GM12878 (cell line): ENCODE results near the gene CD53. TPM values are rescaled to one million over a fixed set of nuclear protein-coding genes. Genes with fewer than 3 reads are reported as not detected.

Experiments
- ATAC-seq: fragments of 200-7000 bp; cut with Tn5 transposase; 3 replicates; pipeline ENCODE4 v1.9.1; 2020; ENCODE audit warnings: mild to moderate bottlenecking, moderate library complexity
- BruUV-seq: library from RNA; stranded (reverse); fragments of 400-500 nt; replicated peaks from 2 replicates; lab custom pipeline; 2021; lab: Mats Ljungman, UMichigan
- CTCF ChIA-PET: fragments of 300-600 bp; sonication (Branson Sonifier 250); formaldehyde crosslinking; extraction: SDS; loops from one replicate; lab custom pipeline; 2021; ENCODE audit warnings: inconsistent platforms; lab: Yijun Ruan, JAX
- POLR2A ChIA-PET: fragments of 350-600 bp; formaldehyde crosslinking; extraction: SDS; loops from one replicate; lab custom pipeline; 2021; ENCODE audit warnings: inconsistent platforms; lab: Charles Lee
- RAD21 ChIA-PET: fragments of 300-600 bp; sonication (Branson Sonifier 250); formaldehyde crosslinking; loops from one replicate; lab custom pipeline; 2023; ENCODE audit warnings: antibody characterized with exemption; ENCODE audit not compliant: unreplicated experiment; lab: Charles Lee
- SMC1A ChIA-PET: fragments of 300-600 bp; sonication (Branson Sonifier 250); formaldehyde crosslinking; loops from one replicate; lab custom pipeline; 2023; ENCODE audit not compliant: unreplicated experiment, uncharacterized antibody; lab: Charles Lee
- DNase-seq: peaks from one replicate; pipeline ENCODE4 v3.0.0-alpha.2; 2011; ENCODE audit warnings: low read depth, low spot score
- FAIRE-seq: peaks from 3 replicates; lab custom pipeline; 2011; peaks lifted over from hg19 to GRCh38; lab: Jason Lieb, UNC
- H2AFZ ChIP-seq: 2 replicates; pipeline ENCODE4 v1.6.0; 2011; ENCODE audit warnings: low read depth, low read length, control low read depth; ENCODE audit not compliant: control insufficient read depth
- H3K27ac ChIP-seq: 2 replicates; pipeline ENCODE4 v1.5.1; 2011; ENCODE audit warnings: control low read depth; ENCODE audit not compliant: control insufficient read depth, insufficient read depth
- H3K27me3 ChIP-seq, 2 experiments: replicated peaks in 1 of 2; 2 replicates each; pipeline versions ENCODE4 v1.6.0 to v1.6.1; 2011; ENCODE audit warnings: low read length in 1 of 2; ENCODE audit not compliant: control insufficient read depth in 2 of 2, insufficient read depth in 2 of 2
- H3K36me3 ChIP-seq, 2 experiments: 2 replicates each; pipeline ENCODE4 v1.5.1; 2011; ENCODE audit warnings: low read length in 1 of 2; ENCODE audit not compliant: control insufficient read depth in 2 of 2, insufficient read depth in 2 of 2
- H3K4me1 ChIP-seq: 2 replicates; pipeline ENCODE4 v1.6.1; 2011; ENCODE audit warnings: mild to moderate bottlenecking, low read length, moderate library complexity, mixed read lengths; ENCODE audit not compliant: control insufficient read depth, insufficient read depth
- H3K4me2 ChIP-seq: 2 replicates; pipeline ENCODE4 v1.6.0; 2011; ENCODE audit warnings: control low read depth; ENCODE audit not compliant: control insufficient read depth, insufficient read depth
- H3K4me3 ChIP-seq: fragments of 200-600 bp; sonication (generic); 2 replicates; pipeline ENCODE4 v1.5.1; 2016
- H3K79me2 ChIP-seq: 2 replicates; pipeline ENCODE4 v1.6.0; 2011; ENCODE audit warnings: low read length; ENCODE audit not compliant: control insufficient read depth, insufficient read depth
- H3K9ac ChIP-seq: 2 replicates; pipeline ENCODE4 v1.8.0; 2011; ENCODE audit warnings: low read length, control low read depth, mixed read lengths; ENCODE audit not compliant: control insufficient read depth, insufficient read depth
- H3K9me3 ChIP-seq: replicated peaks from 3 replicates; pipeline ENCODE4 v1.5.1; 2011; ENCODE audit warnings: mild to moderate bottlenecking, low read length; ENCODE audit not compliant: control insufficient read depth, insufficient read depth
- H4K20me1 ChIP-seq: 2 replicates; pipeline ENCODE4 v1.6.0; 2011; ENCODE audit not compliant: control insufficient read depth, insufficient read depth
- ASH2L ChIP-seq: fragments of 300-600, 200-600 bp; sonication (generic); IDR thresholded peaks from 2 replicates; pipeline ENCODE4 v1.6.1; 2017; ENCODE audit warnings: low read depth, mild to moderate bottlenecking, borderline replicate concordance
- SREBF1 ChIP-seq: IDR thresholded peaks from 2 replicates; pipeline ENCODE4 v1.6.1; 2012; ENCODE audit warnings: mild to moderate bottlenecking, low read length
- SUZ12 ChIP-seq: fragments of 200-600 bp; sonication (generic); IDR thresholded peaks from one replicate; pipeline ENCODE4 v1.6.1; 2018; ENCODE audit warnings: antibody characterized with exemption, mild to moderate bottlenecking; ENCODE audit not compliant: unreplicated experiment
- ZNF274 ChIP-seq: IDR thresholded peaks from one replicate; pipeline ENCODE4 v1.8.0; 2011; ENCODE audit not compliant: insufficient read length, insufficient read depth
- WGBS: methylation state at CpG from one replicate; pipeline ENCODE4 v1.1.6; 2016; ENCODE audit warnings: low lambda C conversion rate; ENCODE audit not compliant: insufficient replicate concordance, insufficient coverage; ENCODE audit errors: missing lambda C conversion rate; 5-methylcytosine and 5-hydroxymethylcytosine counted together
- in situ Hi-C: fragments of 300-500 bp; cut with MboI; formaldehyde crosslinking; loops from 9 replicates; pipeline ENCODE4 v1.14.3; 2018; ENCODE audit warnings: mixed read lengths
- intact Hi-C: fragments of 100-400 bp; cut with micrococcal nuclease; formaldehyde crosslinking; loops from one replicate; pipeline ENCODE4 v1.14.2; 2022; ENCODE audit not compliant: unreplicated experiment
- polyA plus RNA-seq, 11 experiments: library from polyadenylated mRNA; depleted of rRNA in 4 of 11; unstranded in 6 of 11; stranded (reverse) in 5 of 11; fragments of >200 nt; fragmentation: Nextera tagmentation in 4 of 11; fragmentation: Illumina TruSeq in 1 of 11; extraction: Ambion mirVana in 4 of 11; extraction: Trizol in 1 of 11; gene quantifications; 1 replicate in 1 of 11; 2 replicates in 10 of 11; pipeline versions ENCODE4 v1.2.1 to v1.2.3, GENCODE V29; 2011 to 2016; ENCODE audit warnings: inconsistent platforms in 2 of 11, missing spikeins in 2 of 11, low read depth in 1 of 11
- total RNA-seq, 4 experiments: library from RNA; depleted of rRNA in 3 of 4; stranded (reverse); fragments of >200 nt in 3 of 4; fragmentation: Illumina TruSeq in 1 of 4; extraction: Trizol in 1 of 4; gene quantifications; 2 replicates each; pipeline versions ENCODE4 v1.2.1 to v1.2.3, GENCODE V29; 2013 to 2021
- TF ChIP-seq, protein P1 (sequence below): IDR thresholded peaks from 2 replicates; pipeline ENCODE4 v1.6.1; 2012; ENCODE audit warnings: improper control_type of control experiment, low read depth, low read length; ENCODE audit not compliant: insufficient replicate concordance
- TF ChIP-seq, protein P2 (sequence below): fragments of 450-650 bp; IDR thresholded peaks from 2 replicates; pipeline ENCODE4 v1.6.1; 2017; ENCODE audit warnings: mild to moderate bottlenecking, moderate library complexity

The CD53 gene
- total and polyA plus RNA-seq, 10 of the 15 experiments (the other 5 are each of a cell fraction or from before 2014, with no cell fraction given), result 350 to 1,389 (median 538) TPM

DNA sequence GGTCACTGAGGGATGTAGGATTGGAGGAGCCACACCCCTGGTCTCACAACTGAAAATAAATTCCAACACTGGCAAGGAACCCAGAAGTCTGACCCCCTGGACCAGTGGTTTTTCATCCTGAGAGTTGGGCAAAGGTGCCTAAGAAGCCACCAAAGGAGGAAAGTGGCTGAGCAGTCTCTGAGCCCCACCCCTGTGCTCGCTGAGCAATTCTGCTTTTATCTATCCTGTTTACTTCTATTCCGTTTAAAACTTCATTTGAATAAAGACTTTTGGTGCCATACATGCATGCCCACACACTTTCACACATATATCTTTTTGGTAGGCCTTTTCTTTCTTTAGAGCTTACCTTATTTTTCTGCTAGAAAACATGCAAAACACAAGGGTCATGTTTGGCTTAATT, 13.9 kb upstream of the CD53 start (continued):
- TF ChIP-seq, protein P1, sequence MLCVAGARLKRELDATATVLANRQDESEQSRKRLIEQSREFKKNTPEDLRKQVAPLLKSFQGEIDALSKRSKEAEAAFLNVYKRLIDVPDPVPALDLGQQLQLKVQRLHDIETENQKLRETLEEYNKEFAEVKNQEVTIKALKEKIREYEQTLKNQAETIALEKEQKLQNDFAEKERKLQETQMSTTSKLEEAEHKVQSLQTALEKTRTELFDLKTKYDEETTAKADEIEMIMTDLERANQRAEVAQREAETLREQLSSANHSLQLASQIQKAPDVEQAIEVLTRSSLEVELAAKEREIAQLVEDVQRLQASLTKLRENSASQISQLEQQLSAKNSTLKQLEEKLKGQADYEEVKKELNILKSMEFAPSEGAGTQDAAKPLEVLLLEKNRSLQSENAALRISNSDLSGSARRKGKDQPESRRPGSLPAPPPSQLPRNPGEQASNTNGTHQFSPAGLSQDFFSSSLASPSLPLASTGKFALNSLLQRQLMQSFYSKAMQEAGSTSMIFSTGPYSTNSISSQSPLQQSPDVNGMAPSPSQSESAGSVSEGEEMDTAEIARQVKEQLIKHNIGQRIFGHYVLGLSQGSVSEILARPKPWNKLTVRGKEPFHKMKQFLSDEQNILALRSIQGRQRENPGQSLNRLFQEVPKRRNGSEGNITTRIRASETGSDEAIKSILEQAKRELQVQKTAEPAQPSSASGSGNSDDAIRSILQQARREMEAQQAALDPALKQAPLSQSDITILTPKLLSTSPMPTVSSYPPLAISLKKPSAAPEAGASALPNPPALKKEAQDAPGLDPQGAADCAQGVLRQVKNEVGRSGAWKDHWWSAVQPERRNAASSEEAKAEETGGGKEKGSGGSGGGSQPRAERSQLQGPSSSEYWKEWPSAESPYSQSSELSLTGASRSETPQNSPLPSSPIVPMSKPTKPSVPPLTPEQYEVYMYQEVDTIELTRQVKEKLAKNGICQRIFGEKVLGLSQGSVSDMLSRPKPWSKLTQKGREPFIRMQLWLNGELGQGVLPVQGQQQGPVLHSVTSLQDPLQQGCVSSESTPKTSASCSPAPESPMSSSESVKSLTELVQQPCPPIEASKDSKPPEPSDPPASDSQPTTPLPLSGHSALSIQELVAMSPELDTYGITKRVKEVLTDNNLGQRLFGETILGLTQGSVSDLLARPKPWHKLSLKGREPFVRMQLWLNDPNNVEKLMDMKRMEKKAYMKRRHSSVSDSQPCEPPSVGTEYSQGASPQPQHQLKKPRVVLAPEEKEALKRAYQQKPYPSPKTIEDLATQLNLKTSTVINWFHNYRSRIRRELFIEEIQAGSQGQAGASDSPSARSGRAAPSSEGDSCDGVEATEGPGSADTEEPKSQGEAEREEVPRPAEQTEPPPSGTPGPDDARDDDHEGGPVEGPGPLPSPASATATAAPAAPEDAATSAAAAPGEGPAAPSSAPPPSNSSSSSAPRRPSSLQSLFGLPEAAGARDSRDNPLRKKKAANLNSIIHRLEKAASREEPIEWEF, result no peak
- TF ChIP-seq, all 136 proteins: peak for 0

DNA sequence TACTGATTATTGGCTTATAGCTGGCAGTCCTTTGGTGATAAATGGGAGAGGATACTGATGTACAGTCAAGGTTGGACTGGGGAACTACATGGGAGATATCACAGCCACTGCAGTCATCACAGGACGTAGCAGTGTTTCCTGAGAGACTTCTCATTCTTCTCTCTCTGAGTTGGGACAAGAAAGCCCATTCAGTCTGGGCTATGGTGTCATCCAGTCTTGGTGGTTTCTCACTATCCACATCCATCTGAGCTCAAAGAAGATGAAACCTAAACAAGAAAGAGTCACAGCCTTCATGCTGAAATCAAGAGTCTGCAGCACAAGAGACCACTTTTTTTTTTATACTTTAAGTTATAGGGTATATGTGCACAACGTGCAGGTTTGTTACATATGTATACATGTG, 12.8 kb upstream of the CD53 start:
- ChIA-PET POLR2A (no interaction called here), CTCF (no interaction called here), RAD21 (interaction anchor here (0.7 to 1.4 kb wide), 2 partner anchors 11 to 264 kb away, joined by 3 to 4 read pairs; no protein-coding TSS in a partner anchor), SMC1A (interaction anchor here (1.4 kb wide), 1 partner anchor 132 kb away, joined by 3 read pairs; no protein-coding TSS in a partner anchor)
- H3K27me3 ChIP-seq, result no peaks in the 10 kb centered on the region
- intact Hi-C loops, result loop anchor here (10.0 kb wide), 1 partner anchor 715 kb away; no protein-coding TSS in a partner anchor
- H3K9ac ChIP-seq, result no peak overlapping the region
- in situ Hi-C loops, result no loop called here
- H2AFZ ChIP-seq, result no peak overlapping the region
- no peaks in the 10 kb centered on the region; the same call in 1 of the 2 replicates for H3K4me1 ChIP-seq
- no peak overlapping the region for H3K4me3 ChIP-seq
- no peak overlapping the region for H3K4me2 ChIP-seq
- H3K36me3 ChIP-seq, result no peaks in the 10 kb centered on the region
- H3K79me2 ChIP-seq, result no peaks in the 10 kb centered on the region
- no peaks in the 10 kb centered on the region for H4K20me1 ChIP-seq
- H3K27ac ChIP-seq, result no peak overlapping the region
- ATAC-seq (no peak), DNase-seq (no peak), FAIRE-seq (no peak)
- peaks cover 5% of the 10 kb centered on the region; the same call in 2 of the 3 replicates for H3K9me3 ChIP-seq
- WGBS, result 27% methylated on average over 2 of the region's 2 CpGs
- BruUV-seq, result no TSS peak
- TF ChIP-seq SREBF1 (no peak), ASH2L (no peak), SUZ12 (no peak), ZNF274 (no peak)
- TF ChIP-seq, protein P2, sequence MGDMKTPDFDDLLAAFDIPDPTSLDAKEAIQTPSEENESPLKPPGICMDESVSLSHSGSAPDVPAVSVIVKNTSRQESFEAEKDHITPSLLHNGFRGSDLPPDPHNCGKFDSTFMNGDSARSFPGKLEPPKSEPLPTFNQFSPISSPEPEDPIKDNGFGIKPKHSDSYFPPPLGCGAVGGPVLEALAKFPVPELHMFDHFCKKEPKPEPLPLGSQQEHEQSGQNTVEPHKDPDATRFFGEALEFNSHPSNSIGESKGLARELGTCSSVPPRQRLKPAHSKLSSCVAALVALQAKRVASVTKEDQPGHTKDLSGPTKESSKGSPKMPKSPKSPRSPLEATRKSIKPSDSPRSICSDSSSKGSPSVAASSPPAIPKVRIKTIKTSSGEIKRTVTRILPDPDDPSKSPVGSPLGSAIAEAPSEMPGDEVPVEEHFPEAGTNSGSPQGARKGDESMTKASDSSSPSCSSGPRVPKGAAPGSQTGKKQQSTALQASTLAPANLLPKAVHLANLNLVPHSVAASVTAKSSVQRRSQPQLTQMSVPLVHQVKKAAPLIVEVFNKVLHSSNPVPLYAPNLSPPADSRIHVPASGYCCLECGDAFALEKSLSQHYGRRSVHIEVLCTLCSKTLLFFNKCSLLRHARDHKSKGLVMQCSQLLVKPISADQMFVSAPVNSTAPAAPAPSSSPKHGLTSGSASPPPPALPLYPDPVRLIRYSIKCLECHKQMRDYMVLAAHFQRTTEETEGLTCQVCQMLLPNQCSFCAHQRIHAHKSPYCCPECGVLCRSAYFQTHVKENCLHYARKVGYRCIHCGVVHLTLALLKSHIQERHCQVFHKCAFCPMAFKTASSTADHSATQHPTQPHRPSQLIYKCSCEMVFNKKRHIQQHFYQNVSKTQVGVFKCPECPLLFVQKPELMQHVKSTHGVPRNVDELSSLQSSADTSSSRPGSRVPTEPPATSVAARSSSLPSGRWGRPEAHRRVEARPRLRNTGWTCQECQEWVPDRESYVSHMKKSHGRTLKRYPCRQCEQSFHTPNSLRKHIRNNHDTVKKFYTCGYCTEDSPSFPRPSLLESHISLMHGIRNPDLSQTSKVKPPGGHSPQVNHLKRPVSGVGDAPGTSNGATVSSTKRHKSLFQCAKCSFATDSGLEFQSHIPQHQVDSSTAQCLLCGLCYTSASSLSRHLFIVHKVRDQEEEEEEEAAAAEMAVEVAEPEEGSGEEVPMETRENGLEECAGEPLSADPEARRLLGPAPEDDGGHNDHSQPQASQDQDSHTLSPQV, result no peak
- TF ChIP-seq, protein P1, result no peak
